ENCODE results near the gene NLE1.
"Not testable (repeated sequence)": the region's sequence is repeated elsewhere in the genome, so short reads cannot be mapped to it uniquely, and the experiment has no call there.

NLE1 gene

DNA sequence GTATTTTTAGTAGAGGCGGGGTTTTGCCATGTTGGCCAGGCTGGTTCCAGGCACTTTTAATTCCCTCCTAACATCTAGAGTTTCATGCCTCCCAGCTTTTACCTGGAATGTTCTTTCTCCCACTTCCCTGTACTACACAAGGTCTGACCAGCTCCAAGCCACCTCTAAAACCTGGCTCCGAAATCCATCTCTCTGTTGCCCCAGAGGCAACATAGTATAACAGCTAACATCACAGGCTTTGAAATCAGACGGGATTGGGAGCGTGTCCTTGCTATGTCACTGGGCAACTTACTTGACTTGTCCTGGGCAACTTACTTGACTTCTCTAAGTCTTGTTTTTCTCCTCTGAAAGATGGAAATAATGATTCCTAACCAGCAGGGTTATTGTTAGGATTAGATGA is 20.7 kb upstream of the NLE1 start:
- no peak for DNase-seq (ENCODE audit: low read depth, low spot score)

DNA sequence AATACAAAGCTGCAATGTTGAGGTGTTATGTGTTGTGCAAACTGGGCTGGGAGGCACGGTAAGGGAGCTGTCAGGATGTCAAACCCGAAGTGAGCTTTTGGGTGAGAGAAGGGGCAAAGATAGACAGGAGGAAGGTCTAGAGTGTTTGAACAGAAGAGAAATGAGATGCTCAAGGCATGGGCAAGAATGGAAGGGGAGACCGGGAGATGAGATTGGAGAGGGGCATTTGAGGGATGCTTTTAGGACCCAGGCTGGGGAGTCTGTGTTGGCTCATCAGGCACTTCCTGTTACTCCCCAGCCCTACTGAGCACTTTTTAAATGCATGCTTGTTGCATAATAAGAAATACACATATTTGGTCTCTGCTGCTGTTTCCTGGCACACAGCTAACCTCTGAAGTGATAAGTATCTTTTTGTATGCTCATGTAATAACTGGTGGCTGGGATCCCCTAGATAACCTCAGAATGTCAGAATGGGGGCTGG is 19.2 kb upstream of the NLE1 start:
- no peak for DNase-seq (ENCODE audit: low read depth, low spot score)

- no peak for DNase-seq (ENCODE audit: low read depth, low spot score)
Observed at GRCh38 chr17:35160354-35161201, 18.5 kb upstream of the NLE1 start.

DNA sequence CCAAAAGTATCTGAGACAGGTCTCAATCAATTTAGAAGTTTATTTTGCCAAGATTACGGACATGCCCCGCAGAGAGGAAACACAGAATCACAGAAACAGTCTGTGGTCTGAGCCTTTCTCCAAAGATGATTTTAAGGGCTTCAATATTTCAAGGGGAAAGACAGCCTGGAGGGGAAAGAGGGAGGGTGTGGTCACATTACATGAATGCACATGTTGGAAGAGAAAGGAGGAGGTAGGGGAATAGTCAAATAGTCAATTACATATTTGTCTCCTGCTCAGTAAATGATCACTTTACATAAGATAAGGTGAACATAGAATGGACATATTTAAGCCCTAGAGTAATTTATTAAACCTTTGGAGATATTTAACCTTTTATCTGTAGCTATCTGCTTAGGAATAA is 17.8 kb upstream of the NLE1 start:
- DNase-seq (ENCODE audit: low read depth, low spot score): no peak

GRCh38 chr17:35155246-35155645 is 13.1 kb upstream of the NLE1 start:
- DNase-seq (ENCODE audit: low read depth, low spot score): no peak

- DNase-seq (ENCODE audit: low read depth, low spot score): no peak
Observed at GRCh38 chr17:35154196-35155165, 12.4 kb upstream of the NLE1 start.

- no peak for DNase-seq (ENCODE audit: low read depth, low spot score)
Observed at GRCh38 chr17:35152421-35153140, 10.5 kb upstream of the NLE1 start.

DNA sequence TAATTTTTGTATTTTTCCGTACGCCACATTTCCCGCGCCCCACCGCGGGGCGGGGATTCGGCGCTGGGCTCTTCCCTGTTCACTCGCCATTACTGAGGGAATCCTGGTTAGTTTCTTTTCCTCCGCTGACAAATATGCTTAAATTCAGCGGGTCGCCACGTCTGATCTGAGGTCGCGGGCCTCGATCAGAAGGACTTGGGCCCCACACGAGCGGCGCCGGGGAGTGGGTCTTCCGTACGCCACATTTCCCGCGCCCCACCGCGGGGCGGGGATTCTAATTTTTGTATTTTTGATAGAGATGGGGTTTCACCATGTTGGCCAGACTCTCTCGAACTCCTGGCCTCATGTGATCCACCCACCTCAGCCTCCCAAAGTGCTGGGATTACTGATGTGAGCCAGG is 9.0 kb upstream of the NLE1 start:
- not testable (repeated sequence) for DNase-seq (ENCODE audit: low read depth, low spot score)

DNA sequence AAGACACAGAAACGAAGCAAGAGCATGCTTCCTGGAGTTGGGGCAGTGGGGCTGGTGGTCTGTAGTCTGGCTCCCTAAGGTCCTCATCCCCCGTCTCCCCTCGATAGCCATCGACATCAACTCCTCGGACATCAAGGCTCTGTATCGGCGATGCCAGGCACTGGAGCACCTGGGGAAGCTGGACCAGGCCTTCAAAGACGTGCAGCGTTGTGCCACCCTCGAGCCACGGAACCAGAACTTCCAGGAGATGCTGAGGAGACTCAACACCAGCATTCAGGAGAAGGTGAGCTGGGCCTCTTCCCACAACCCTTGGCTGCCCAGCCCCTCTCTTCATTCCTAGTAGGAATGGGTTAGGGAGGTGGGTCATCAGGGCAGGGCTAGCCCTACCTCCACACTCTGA is 7.8 kb upstream of the NLE1 start:
- DNase-seq (ENCODE audit: low read depth, low spot score): no peak

DNA sequence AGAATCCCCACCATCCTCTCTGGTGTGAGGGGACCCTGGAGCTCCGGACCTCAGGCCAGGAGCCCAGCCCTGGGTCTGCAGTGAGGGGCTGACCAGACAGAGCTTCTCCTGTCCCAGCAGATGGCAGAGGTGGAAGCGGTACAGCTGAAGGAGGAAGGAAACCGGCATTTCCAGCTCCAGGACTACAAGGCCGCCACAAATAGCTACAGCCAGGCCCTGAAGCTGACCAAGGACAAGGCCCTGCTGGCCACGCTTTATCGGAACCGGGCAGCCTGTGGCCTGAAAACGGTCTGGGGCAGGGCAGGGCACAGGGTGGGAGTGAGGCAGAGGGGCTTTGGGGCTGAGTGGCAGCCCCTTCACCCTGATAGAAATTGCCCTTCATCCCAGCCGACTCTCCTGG is 6.0 kb upstream of the NLE1 start:
- no peak for DNase-seq (ENCODE audit: low read depth, low spot score)

- no peak for DNase-seq (ENCODE audit: low read depth, low spot score)
Observed at GRCh38 chr17:35147375-35147905, 5.3 kb upstream of the NLE1 start, which contains the start of gene UNC45B. Gene UNC45B (plus strand): TSS chr17:35147817. CDS start chr17:35148264, 447 bp downstream.

- DNase-seq (ENCODE audit: low read depth, low spot score): no peak
Observed at GRCh38 chr17:35146214-35146833, 4.2 kb upstream of the NLE1 start.

- DNase-seq (ENCODE audit: low read depth, low spot score): no peak
Observed at GRCh38 chr17:35144840-35145239, 2.7 kb upstream of the NLE1 start.

GRCh38 chr17:35142467-35142796 is 329 bp upstream of the NLE1 start:
- no peak for DNase-seq (ENCODE audit: low read depth, low spot score)

- DNase-seq (ENCODE audit: low read depth, low spot score): no peak
Observed at GRCh38 chr17:35138218-35138617, 3.9 kb downstream of the NLE1 start.

DNA sequence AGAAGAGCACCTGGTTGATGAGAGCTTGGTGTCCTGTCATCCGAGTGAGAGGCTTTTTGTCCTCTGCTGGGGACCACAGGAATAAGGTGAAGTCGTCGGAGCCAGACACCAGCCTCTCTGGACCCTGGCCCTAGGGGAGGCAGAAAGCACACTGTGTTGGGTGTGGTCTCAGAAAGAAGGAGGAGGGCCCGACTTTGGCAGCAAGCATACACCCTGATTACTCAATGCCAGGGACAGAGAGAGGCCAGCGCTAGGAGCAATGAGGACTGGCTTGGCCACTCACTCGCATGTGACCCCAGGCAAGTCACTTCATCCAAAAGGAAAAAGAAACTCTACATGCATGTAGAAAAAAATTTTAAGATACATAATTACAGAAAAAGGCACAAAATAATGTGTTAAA is 6.8 kb downstream of the NLE1 start:
- DNase-seq (ENCODE audit: low read depth, low spot score): no peak

DNA sequence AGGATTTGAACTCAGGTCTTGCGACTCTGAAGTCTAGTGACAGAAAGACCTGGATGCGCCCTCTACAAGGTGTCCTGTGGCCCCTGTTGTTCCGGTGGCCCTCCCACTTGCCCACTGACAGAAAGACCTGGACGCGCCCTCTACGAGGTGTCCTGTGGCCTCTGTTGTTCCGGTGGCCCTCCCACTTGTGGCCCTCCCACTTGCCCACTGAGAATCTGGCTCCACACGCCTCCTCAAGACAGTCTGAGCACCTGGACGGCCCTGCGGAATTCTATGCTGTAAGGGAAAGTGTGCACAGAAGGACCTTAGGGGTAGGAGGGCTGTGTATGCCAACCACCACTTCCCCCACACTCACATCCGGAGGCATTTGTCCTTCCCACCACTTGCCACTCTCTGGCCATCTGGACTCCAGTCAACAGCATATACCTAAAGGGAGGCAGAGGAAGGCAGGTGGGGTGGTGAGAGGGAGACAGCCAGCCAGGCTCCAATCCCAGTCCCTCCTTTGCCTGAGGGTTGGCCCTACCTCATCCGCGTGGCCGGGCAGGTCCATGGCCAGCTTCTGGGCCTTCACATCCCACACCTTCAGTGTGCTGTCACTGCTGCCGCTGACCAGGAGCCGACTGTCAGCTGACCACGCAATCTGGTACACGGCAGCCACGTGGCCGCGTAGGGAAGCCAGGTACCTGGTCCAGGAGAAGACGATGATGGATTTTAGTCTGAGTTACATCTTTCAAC is 9.1 kb downstream of the NLE1 start:
- no peak for DNase-seq (ENCODE audit: low read depth, low spot score)

GRCh38 chr17:35132099-35132498 is 10.0 kb downstream of the NLE1 start:
- DNase-seq (ENCODE audit: low read depth, low spot score): no peak

- DNase-seq (ENCODE audit: low read depth, low spot score): no peak
Observed at GRCh38 chr17:35130392-35130791, 11.7 kb downstream of the NLE1 start.

- no peak for DNase-seq (ENCODE audit: low read depth, low spot score)
Observed at GRCh38 chr17:35129973-35130351, 12.1 kb downstream of the NLE1 start.
